K562 (cell line): ENCODE measurements around the gene FRA10AC1.

Experiments used
- ELF4 ChIP-seq: fragments of 450-650 bp; formaldehyde crosslinking; IDR thresholded peaks from 2 replicates; pipeline ENCODE4 v1.4.0; 2022; ENCODE audit warnings: missing genetic modification characterization
- KHSRP ChIP-seq: fragments of 450-650 bp; IDR thresholded peaks from 2 replicates; pipeline ENCODE4 v1.6.1; 2017
- POLR2H ChIP-seq: IDR thresholded peaks from 2 replicates; pipeline ENCODE4 v1.6.1; 2016; ENCODE audit warnings: missing genetic modification characterization, low read depth, mild to moderate bottlenecking, control low read depth, missing compliant biosample characterization, moderate library complexity
- SMARCB1 ChIP-seq: IDR thresholded peaks from 2 replicates; pipeline ENCODE4 v1.6.1; 2011; ENCODE audit warnings: improper control_type of control experiment, low read depth; ENCODE audit not compliant: insufficient read length
- TF ChIP-seq, protein P1 (sequence below), 3 experiments: IDR thresholded peaks in 2 of 3; conservative IDR thresholded peaks in 1 of 3; 2 replicates each; pipeline ENCODE4 v1.5.1; 2011 to 2012; ENCODE audit warnings: low read length in 3 of 3, mild to moderate bottlenecking in 3 of 3, control low read depth in 2 of 3, improper control_type of control experiment in 1 of 3, inconsistent platforms in 1 of 3, low read depth in 1 of 3, mixed read lengths in 1 of 3, moderate library complexity in 1 of 3; ENCODE audit not compliant: insufficient read depth in 2 of 3
- TF ChIP-seq, protein P2 (sequence below): fragments of 450-650 bp; formaldehyde crosslinking; IDR thresholded peaks from 2 replicates; pipeline ENCODE4 v1.4.0; 2022; ENCODE audit warnings: mild to moderate bottlenecking, moderate library complexity
- TF ChIP-seq, protein P3 (sequence below): fragments of 450-650 bp; IDR thresholded peaks from 2 replicates; pipeline ENCODE4 v1.6.1; 2016
- TF ChIP-seq, protein P4 (sequence below): sonication (generic); formaldehyde crosslinking; IDR thresholded peaks from 2 replicates; pipeline ENCODE4 v1.4.0; 2020; ENCODE audit warnings: mild to moderate bottlenecking, missing genetic modification reagents

DNA sequence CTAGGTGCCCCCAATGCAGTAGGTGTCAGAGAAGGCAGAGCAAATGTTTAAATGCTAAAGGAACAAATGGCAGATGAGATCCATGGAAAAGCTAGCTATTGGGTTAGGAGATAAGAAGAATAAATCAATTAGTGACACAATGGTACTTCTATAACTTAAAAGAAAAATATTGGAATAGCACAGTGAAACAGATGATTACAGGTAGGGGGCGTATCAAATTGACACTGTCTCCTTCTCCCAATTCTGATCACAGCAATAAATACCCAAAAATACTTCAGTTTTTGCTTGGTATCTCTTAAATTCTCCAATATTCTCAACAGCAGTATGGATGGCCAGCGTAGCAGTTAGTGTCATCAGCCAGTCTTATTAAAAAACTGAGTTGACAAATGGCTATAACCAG lies 5.2 kb downstream of the FRA10AC1 start:
- TF ChIP-seq ELF4 (CRISPR knock-in tag), result no peak
- TF ChIP-seq POLR2H (tag), result no peak
- no peak for TF ChIP-seq KHSRP
- TF ChIP-seq, protein P1, sequence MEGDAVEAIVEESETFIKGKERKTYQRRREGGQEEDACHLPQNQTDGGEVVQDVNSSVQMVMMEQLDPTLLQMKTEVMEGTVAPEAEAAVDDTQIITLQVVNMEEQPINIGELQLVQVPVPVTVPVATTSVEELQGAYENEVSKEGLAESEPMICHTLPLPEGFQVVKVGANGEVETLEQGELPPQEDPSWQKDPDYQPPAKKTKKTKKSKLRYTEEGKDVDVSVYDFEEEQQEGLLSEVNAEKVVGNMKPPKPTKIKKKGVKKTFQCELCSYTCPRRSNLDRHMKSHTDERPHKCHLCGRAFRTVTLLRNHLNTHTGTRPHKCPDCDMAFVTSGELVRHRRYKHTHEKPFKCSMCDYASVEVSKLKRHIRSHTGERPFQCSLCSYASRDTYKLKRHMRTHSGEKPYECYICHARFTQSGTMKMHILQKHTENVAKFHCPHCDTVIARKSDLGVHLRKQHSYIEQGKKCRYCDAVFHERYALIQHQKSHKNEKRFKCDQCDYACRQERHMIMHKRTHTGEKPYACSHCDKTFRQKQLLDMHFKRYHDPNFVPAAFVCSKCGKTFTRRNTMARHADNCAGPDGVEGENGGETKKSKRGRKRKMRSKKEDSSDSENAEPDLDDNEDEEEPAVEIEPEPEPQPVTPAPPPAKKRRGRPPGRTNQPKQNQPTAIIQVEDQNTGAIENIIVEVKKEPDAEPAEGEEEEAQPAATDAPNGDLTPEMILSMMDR (IDR thresholded peaks at IDR 0.05 in 2 of 3, conservative IDR thresholded peaks at IDR 0.05 in 1 of 3; ENCODE audit: insufficient read depth in 2 of 3, low read depth in 1 of 3, low read length in 3 of 3), result no peak
- no peak for TF ChIP-seq SMARCB1
- TF ChIP-seq, protein P2, sequence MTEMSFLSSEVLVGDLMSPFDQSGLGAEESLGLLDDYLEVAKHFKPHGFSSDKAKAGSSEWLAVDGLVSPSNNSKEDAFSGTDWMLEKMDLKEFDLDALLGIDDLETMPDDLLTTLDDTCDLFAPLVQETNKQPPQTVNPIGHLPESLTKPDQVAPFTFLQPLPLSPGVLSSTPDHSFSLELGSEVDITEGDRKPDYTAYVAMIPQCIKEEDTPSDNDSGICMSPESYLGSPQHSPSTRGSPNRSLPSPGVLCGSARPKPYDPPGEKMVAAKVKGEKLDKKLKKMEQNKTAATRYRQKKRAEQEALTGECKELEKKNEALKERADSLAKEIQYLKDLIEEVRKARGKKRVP (CRISPR knock-in tag), result no peak
- TF ChIP-seq, protein P3, sequence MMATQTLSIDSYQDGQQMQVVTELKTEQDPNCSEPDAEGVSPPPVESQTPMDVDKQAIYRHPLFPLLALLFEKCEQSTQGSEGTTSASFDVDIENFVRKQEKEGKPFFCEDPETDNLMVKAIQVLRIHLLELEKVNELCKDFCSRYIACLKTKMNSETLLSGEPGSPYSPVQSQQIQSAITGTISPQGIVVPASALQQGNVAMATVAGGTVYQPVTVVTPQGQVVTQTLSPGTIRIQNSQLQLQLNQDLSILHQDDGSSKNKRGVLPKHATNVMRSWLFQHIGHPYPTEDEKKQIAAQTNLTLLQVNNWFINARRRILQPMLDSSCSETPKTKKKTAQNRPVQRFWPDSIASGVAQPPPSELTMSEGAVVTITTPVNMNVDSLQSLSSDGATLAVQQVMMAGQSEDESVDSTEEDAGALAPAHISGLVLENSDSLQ, result no peak
- TF ChIP-seq, protein P4, sequence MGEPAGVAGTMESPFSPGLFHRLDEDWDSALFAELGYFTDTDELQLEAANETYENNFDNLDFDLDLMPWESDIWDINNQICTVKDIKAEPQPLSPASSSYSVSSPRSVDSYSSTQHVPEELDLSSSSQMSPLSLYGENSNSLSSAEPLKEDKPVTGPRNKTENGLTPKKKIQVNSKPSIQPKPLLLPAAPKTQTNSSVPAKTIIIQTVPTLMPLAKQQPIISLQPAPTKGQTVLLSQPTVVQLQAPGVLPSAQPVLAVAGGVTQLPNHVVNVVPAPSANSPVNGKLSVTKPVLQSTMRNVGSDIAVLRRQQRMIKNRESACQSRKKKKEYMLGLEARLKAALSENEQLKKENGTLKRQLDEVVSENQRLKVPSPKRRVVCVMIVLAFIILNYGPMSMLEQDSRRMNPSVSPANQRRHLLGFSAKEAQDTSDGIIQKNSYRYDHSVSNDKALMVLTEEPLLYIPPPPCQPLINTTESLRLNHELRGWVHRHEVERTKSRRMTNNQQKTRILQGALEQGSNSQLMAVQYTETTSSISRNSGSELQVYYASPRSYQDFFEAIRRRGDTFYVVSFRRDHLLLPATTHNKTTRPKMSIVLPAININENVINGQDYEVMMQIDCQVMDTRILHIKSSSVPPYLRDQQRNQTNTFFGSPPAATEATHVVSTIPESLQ (CRISPR knock-in tag), result no peak
